Activated CD8-positive, alpha-beta T cell treated with anti-CD3 and anti-CD28 coated beads, Interleukin-2, amount 10 ng/mL, durations not matched to agents 7 days and 5 days (primary cell): ENCODE data around the gene EZH1. TPM values are rescaled to one million over a fixed set of nuclear protein-coding genes. Genes with fewer than 3 reads are reported as not detected.
A peak's percentile ranks its signal among the peaks of the same experiment; 100 is the strongest.

Experiments used
- ATAC-seq: fragments of 150-1000 bp; cut with Tn5 transposase; one replicate; pipeline ENCODE4 v1.10.0; 2021; ENCODE audit warnings: moderate library complexity
- CTCF ChIA-PET: fragments of 350-600 bp; sonication (Branson Sonifier 250); formaldehyde crosslinking; loops from one replicate; lab custom pipeline; 2021; ENCODE audit warnings: antibody characterized with exemption; lab: Charles Lee
- POLR2A ChIA-PET: fragments of 350-600 bp; sonication (Branson Sonifier 250); formaldehyde crosslinking; loops from one replicate; lab custom pipeline; 2021; ENCODE audit warnings: antibody characterized with exemption; lab: Charles Lee
- DNase-seq: peaks from one replicate; pipeline ENCODE4 v3.0.0-alpha.2; 2020
- H3K27ac Mint-ChIP-seq: one replicate; pipeline ENCODE4 v1.8.0; 2021; ENCODE audit warnings: mild to moderate bottlenecking, mixed read lengths
- H3K27me3 Mint-ChIP-seq: one replicate; pipeline ENCODE4 v1.8.0; 2021; ENCODE audit warnings: low read depth, mixed read lengths
- H3K36me3 Mint-ChIP-seq: one replicate; pipeline ENCODE4 v1.8.0; 2021; ENCODE audit warnings: low read depth, mixed read lengths
- H3K4me1 Mint-ChIP-seq: one replicate; pipeline ENCODE4 v1.8.0; 2021; ENCODE audit warnings: low read depth, mixed read lengths
- H3K4me3 Mint-ChIP-seq: one replicate; pipeline ENCODE4 v1.8.0; 2021; ENCODE audit warnings: mild to moderate bottlenecking, mixed read lengths
- H3K9me3 Mint-ChIP-seq: one replicate; pipeline ENCODE4 v1.8.0; 2022; ENCODE audit warnings: mixed read lengths; ENCODE audit not compliant: insufficient read depth
- total RNA-seq, 2 experiments: library from RNA; stranded (reverse); gene quantifications; one replicate each; pipeline ENCODE4 v1.2.3, GENCODE V29; 2021

EZH1 gene
- total RNA-seq, 2 experiments from 2014 or later, result 32.4 to 37.7 TPM

DNA sequence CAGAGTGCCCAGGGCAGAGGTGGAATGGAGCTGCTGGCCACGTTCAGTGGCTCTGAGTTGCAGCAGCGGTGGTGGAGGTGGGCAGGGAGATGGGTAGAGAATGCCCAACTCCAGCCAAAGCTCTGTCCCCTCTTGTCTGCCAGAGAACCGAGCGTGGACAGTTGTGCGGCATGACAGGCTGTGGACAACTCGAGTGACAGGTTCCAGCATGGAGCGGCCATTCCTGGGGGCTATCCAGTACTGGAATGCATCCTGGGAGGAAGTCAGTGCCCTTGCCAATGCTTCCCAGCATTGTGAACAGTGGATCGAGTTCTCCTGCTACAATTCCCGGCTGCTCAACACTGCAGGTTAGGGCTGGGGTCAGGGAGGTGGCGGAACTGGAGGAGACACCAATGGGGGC lies 54.2 kb downstream of the EZH1 start:
- Mint-ChIP-seq H3K4me3 (no peak overlapping the region), H3K27ac (no peak overlapping the region), H3K4me1 (no peaks in the 10 kb centered on the region), H3K9me3 (no peaks in the 10 kb centered on the region), H3K36me3 (peaks cover under 1% of the 10 kb centered on the region), H3K27me3 (peaks cover 12% of the 10 kb centered on the region)
- DNase-seq, result no peak
- no peak for ATAC-seq
- POLR2A ChIA-PET, result no interaction called here
- CTCF ChIA-PET, result no interaction called here

GRCh38 chr17:42687707-42688320 lies 57.0 kb downstream of the EZH1 start:
- H3K4me3 Mint-ChIP-seq, result no peak overlapping the region
- no peak for ATAC-seq
- peaks cover 33% of the 10 kb centered on the region for H3K27me3 Mint-ChIP-seq
- ChIA-PET CTCF (no interaction called here), POLR2A (no interaction called here)
- no peak for DNase-seq
- no peaks in the 10 kb centered on the region for H3K9me3 Mint-ChIP-seq
- H3K36me3 Mint-ChIP-seq, result no peaks in the 10 kb centered on the region
- H3K4me1 Mint-ChIP-seq, result peaks cover 12% of the 10 kb centered on the region
- H3K27ac Mint-ChIP-seq, result no peak overlapping the region

- Mint-ChIP-seq H3K36me3 (no peaks in the 10 kb centered on the region), H3K27ac (no peak overlapping the region), H3K4me1 (peaks cover 23% of the 10 kb centered on the region), H3K4me3 (no peak overlapping the region), H3K27me3 (peaks cover 45% of the 10 kb centered on the region), H3K9me3 (no peaks in the 10 kb centered on the region)
- CTCF ChIA-PET, result no interaction called here
- no peak for ATAC-seq
- no peak for DNase-seq
- POLR2A ChIA-PET, result no interaction called here
These were observed 58.2 kb downstream of the EZH1 start for GRCh38 chr17:42686520-42687128.

- no peak overlapping the region for H3K4me3 Mint-ChIP-seq
- DNase-seq (no peak), ATAC-seq (no peak)
- ChIA-PET POLR2A (no interaction called here), CTCF (interaction anchor here (0.7 kb wide), 1 partner anchor 10 kb away, joined by 4 read pairs; the partner anchor contains the start of gene PLEKHH3)
- H3K9me3 Mint-ChIP-seq, result no peaks in the 10 kb centered on the region
- H3K27ac Mint-ChIP-seq, result no peak overlapping the region
- peaks cover 51% of the 10 kb centered on the region for H3K27me3 Mint-ChIP-seq
- no peaks in the 10 kb centered on the region for H3K36me3 Mint-ChIP-seq
- H3K4me1 Mint-ChIP-seq, result peaks cover 29% of the 10 kb centered on the region
These were observed 59.0 kb downstream of the EZH1 start for GRCh38 chr17:42685831-42686230.

DNA sequence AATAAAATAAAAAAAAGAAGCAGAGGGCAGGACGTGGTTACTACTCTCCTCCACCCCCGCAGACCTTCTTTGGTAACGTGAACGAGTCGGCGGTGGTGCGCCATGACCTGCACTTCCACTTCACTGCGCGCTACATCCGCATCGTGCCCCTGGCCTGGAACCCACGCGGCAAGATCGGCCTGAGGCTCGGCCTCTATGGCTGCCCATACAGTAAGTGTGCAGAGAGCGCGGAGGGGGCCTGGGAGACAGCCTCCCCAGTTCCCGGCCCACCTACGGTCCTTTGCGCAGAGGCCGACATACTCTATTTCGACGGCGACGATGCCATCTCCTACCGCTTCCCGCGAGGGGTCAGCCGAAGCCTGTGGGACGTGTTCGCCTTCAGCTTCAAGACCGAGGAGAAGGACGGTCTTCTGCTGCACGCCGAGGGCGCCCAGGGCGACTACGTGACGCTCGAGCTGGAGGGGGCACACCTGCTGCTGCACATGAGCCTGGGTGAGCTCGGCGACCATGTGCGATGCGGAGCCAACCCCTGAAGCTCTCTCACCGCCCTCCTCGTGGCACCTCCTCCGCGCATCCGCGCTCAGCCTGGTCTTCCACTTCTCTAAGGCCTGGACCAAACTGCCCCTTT lies 59.8 kb downstream of the EZH1 start:
- peaks cover 34% of the 10 kb centered on the region for H3K4me1 Mint-ChIP-seq
- DNase-seq, result no peak
- H3K27me3 Mint-ChIP-seq, result peaks cover 53% of the 10 kb centered on the region
- no peak for ATAC-seq
- H3K36me3 Mint-ChIP-seq, result no peaks in the 10 kb centered on the region
- no peaks in the 10 kb centered on the region for H3K9me3 Mint-ChIP-seq
- no peak overlapping the region for H3K27ac Mint-ChIP-seq
- ChIA-PET POLR2A (no interaction called here), CTCF (interaction anchor here (0.7 to 2.7 kb wide), 2 partner anchors 9 to 107 kb away, joined by 4 to 22 read pairs; partner anchors contain the start of genes PLEKHH3 and PSMC3IP)
- no peak overlapping the region for H3K4me3 Mint-ChIP-seq

DNA sequence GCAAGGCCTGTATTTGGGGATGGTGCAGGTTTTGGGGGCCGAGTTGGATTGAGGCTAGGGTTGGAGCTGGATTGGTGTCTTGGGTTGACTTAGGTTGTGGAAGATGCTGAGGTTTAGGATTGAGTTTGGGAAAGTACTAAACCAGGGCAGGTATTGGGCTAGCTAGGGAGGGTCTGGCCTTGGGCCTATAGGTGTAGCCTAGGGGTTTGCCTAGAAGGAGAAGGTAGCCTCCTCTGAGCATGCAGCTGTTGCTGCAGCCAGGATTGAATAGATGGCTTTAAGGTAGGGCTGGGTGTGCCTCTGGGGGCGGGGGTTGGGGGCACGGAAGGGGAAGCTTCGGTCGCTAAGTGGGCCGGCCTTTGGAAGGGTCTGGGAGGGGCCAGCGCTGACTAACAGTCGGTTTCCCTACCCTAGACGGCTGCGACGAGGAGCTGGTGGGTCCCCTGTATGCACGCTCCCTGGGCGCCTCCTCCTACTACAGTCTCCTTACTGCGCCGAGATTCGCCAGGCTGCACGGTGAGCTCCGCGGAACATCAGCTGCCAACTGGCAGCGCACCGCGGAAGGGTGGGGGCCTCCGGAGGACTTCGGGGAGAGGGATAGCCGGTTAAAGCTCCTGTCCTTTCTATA lies 61.3 kb downstream of the EZH1 start:
- ChIA-PET POLR2A (interaction anchor here (0.5 to 0.7 kb wide), 3 partner anchors 15 to 90 kb away, joined by 3 read pairs; no protein-coding TSS in a partner anchor), CTCF (interaction anchor here (0.6 to 2.7 kb wide), 5 partner anchors 61 to 116 kb away, joined by 3 to 22 read pairs (median 5); partner anchors contain the start of genes MLX, PSMC3IP, RETREG3 and TUBG1)
- Mint-ChIP-seq H3K27ac (no peak overlapping the region), H3K27me3 (peaks cover 52% of the 10 kb centered on the region), H3K9me3 (no peaks in the 10 kb centered on the region), H3K4me3 (no peak overlapping the region), H3K4me1 (peaks cover 47% of the 10 kb centered on the region), H3K36me3 (no peaks in the 10 kb centered on the region)
- ATAC-seq, result no peak
- no peak for DNase-seq

DNA sequence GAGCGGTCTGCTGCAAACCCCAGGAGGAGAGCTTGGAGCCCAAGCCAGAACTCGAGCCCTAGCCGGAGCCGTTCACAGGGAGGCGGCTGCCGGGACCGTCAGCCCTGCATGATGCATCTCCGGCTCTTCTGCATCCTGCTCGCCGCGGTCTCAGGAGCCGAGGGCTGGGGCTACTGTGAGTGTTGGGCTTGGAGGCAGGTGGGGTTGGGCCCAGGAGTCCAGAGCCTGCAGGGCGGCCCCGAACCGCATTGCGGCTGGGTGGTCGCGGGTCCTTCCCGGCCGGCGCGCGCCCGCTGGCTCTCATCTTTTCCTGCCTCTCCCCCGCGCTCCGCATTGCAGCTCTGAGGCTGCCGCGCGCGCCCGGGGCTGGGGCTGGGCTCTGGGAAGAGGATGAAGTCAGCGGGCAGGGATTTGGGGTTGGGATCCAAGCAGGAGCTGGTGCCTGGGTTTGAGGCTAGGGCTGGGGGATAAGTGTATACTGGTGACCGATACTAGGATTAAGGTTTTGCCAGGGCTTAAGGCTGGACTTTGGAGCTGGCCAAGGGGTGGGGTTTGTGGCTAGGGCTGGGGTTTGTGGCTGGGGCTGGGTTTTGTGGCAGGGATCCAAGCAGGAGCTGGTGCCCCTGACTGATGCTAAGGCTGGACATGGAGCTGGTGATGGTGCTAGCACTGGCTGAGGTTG lies 62.0 kb downstream of the EZH1 start:
- Mint-ChIP-seq H3K4me3 (peak overlapping the region; percentile 59), H3K36me3 (no peaks in the 10 kb centered on the region), H3K27ac (no peak overlapping the region), H3K9me3 (no peaks in the 10 kb centered on the region), H3K4me1 (peaks cover 50% of the 10 kb centered on the region), H3K27me3 (peaks cover 52% of the 10 kb centered on the region)
- ATAC-seq (no peak), DNase-seq (peak; percentile 47)
- ChIA-PET POLR2A (interaction anchor here (0.7 kb wide), 1 partner anchor 91 kb away, joined by 3 read pairs; no protein-coding TSS in a partner anchor), CTCF (interaction anchor here (0.6 to 2.7 kb wide), 5 partner anchors 60 to 115 kb away, joined by 3 to 22 read pairs (median 5); partner anchors contain the start of genes MLX, PSMC3IP, RETREG3 and TUBG1)

DNA sequence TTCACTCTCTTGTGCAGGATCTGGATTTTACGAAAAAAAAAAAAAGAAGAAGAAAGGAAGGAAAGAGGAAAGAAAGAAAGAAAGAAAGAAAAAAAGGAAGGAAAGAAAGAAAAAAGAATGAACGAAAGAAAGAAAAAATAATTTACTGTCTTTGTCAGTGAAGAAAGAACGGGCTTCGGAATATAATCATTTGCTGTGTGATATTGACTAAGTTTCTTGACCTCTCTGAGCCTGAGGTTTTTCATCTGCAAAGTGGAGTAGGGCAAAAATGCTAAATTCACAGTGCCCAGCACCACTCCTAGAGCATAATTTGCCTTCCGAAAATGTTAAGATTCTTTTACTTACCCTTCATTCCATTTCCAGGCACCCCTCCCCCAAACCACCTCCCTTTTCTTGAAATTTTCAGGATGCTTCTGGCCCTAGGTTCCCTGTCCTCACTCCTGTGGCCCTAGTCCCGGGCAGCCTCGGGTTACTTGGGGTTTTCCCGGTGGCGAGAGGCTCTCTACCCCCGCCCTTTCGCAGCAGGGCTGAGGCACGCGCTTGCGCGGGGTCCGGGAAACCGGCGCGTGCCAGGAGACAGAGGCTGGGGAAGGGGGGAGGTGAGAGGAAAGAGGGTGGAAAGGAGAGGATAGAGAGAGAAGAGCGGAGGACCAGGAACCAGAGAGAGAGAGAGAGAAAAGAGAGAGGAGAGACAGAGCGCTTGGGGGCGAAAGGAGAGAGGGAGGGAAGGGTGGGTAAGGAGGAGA lies 62.7 kb downstream of the EZH1 start, which contains the start of gene CNTNAP1:
CNTNAP1 (plus strand) TSS at position 556 of the 746 bp plus-strand sequence. CDS start 299 bp downstream, outside the sequence.
- Mint-ChIP-seq H3K36me3 (no peaks in the 10 kb centered on the region), H3K4me3 (peak within 1 kb of the TSS; percentile 59), H3K4me1 (peaks cover 57% of the 10 kb centered on the region), H3K27me3 (peaks cover 52% of the 10 kb centered on the region), H3K9me3 (no peaks in the 10 kb centered on the region), H3K27ac (peak within 1 kb of the TSS; percentile 69)
- DNase-seq (no peak), ATAC-seq (no peak)
- ChIA-PET CTCF (interaction anchor here (1.8 to 2.7 kb wide), 2 partner anchors 73 to 104 kb away, joined by 6 to 22 read pairs; partner anchors contain the start of genes PSMC3IP, RETREG3 and TUBG1), POLR2A (no interaction called here)

GRCh38 chr17:42680331-42680808 lies 64.5 kb downstream of the EZH1 start:
- ChIA-PET POLR2A (interaction anchor here (0.7 to 4.0 kb wide), 5 partner anchors 71 to 804 kb away, joined by 3 to 17 read pairs (median 5); partner anchors contain the start of genes BECN1, PSMC3IP, RETREG3 and TUBG1), CTCF (interaction anchor here (0.7 to 5.9 kb wide), 12 partner anchors 10 to 251 kb away, joined by 3 to 83 read pairs (median 4); partner anchors contain the start of genes BECN1, PSMC3IP, RETREG3 and TUBG1)
- H3K36me3 Mint-ChIP-seq, result no peaks in the 10 kb centered on the region
- DNase-seq, result no peak
- ATAC-seq, result no peak
- H3K9me3 Mint-ChIP-seq, result no peaks in the 10 kb centered on the region
- peaks cover 64% of the 10 kb centered on the region for H3K4me1 Mint-ChIP-seq
- H3K4me3 Mint-ChIP-seq, result peak overlapping the region; percentile 82
- H3K27me3 Mint-ChIP-seq, result peaks cover 49% of the 10 kb centered on the region
- peak overlapping the region; percentile 61 for H3K27ac Mint-ChIP-seq
